Thyroid gland (tissue), 4 donors: Measurements from ENCODE around the gene TASOR2. TPM values are rescaled to one million over a fixed set of nuclear protein-coding genes. Genes with fewer than 3 reads are reported as not detected.

ENCODE experiments used
- DNase-seq, 2 donors: peaks; one replicate each; pipeline ENCODE4 v3.0.0-alpha.2; 2019
- H3K27ac ChIP-seq, 3 donors: fragments of 200-600 bp; sonication (generic); 1 replicate in 2 of 3; 2 replicates in 1 of 3; pipeline ENCODE4 v1.5.1; 2016 to 2019; ENCODE audit warnings: mild to moderate bottlenecking in 1 of 3, moderate library complexity in 1 of 3
- H3K27me3 ChIP-seq: fragments of 200-600 bp; sonication (generic); one replicate; pipeline ENCODE4 v1.5.1; 2019
- H3K36me3 ChIP-seq, 2 donors: fragments of 200-600 bp; sonication (generic); one replicate each; pipeline ENCODE4 v1.5.1; 2016 to 2019
- H3K4me1 ChIP-seq, 2 donors: fragments of 200-600 bp; sonication (generic); one replicate each; pipeline ENCODE4 v1.5.1; 2017 to 2019
- H3K4me3 ChIP-seq, 3 donors: fragments of 200-600 bp; sonication (generic); replicated peaks in 1 of 3; 1 replicate in 2 of 3; 2 replicates in 1 of 3; pipeline ENCODE4 v1.5.1; 2016; ENCODE audit warnings: mild to moderate bottlenecking in 1 of 3
- H3K9me3 ChIP-seq: fragments of 200-600 bp; sonication (generic); one replicate; pipeline ENCODE4 v1.5.1; 2017
- POLR2A ChIP-seq, 2 donors: fragments of 450-650 bp; IDR thresholded peaks; one replicate each; pipeline ENCODE4 v1.6.1; 2017; ENCODE audit warnings: antibody characterized with exemption in 2 of 2, mild to moderate bottlenecking in 2 of 2, moderate library complexity in 1 of 2
- WGBS, 2 donors: methylation state at CpG; one replicate each; pipeline ENCODE4 v1.1.5; 2017; 5-methylcytosine and 5-hydroxymethylcytosine counted together
- intact Hi-C: fragments of 100-400 bp; cut with DNase I; formaldehyde crosslinking; loops from one replicate; pipeline ENCODE4 v1.15.1; 2023
- total RNA-seq, 4 donors: library from RNA; depleted of rRNA; stranded (reverse); fragments of >200 nt; gene quantifications; one replicate each; pipeline ENCODE4 v1.2.3, GENCODE V29; 2016
- TF ChIP-seq, protein P1 (sequence below), 6 experiments: fragments of 200-600 bp in 3 of 6; fragments of 450-650 bp in 3 of 6; sonication (generic) in 3 of 6; IDR thresholded peaks; one replicate each; pipeline ENCODE4 v1.5.1; 2016 to 2019; ENCODE audit warnings: antibody characterized with exemption in 6 of 6, mild to moderate bottlenecking in 2 of 6, inconsistent platforms in 1 of 6, moderate library complexity in 1 of 6

The TASOR2 gene
- total RNA-seq, 4 donors from 2014 or later = 73.2 to 132 (median 96.3) TPM

DNA sequence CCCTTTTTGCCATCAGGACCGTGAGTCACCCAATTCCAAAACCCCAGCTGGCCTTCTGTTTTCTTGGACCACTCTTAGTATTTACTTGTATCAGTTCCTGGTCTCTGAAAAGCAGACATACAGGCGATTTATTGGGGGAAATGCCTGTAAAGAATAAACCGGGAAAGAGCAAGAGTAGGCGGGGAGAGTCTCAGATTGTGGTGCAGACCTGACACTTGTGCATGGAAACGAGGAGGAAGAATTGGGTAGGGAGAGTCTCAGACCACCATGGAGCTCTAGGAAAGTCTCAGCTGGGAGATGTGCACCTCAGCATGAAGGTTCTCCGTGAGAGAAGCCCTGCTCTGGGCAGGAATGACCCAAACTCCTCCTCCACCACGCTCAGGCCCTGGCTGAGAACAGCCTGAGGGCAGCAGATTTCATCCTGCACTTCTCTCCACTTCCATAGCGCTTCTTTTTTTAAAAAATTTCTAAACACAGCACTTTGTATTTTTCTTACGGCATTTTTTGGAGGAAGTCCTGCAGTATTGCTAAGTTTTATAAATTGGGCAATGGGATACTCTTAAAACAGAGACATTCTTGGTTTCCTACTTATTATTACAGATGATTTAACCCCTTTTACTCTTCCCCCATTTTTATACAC lies 6.1 kb upstream of the TASOR2 start:
- WGBS, 2 donors = 76 to 77% methylated on average over 9 of the region's 9 CpGs
- no peak overlapping the region for H3K4me3 ChIP-seq
- no peak for TF ChIP-seq POLR2A (IDR thresholded peaks at IDR 0.05)
- TF ChIP-seq, protein P1, sequence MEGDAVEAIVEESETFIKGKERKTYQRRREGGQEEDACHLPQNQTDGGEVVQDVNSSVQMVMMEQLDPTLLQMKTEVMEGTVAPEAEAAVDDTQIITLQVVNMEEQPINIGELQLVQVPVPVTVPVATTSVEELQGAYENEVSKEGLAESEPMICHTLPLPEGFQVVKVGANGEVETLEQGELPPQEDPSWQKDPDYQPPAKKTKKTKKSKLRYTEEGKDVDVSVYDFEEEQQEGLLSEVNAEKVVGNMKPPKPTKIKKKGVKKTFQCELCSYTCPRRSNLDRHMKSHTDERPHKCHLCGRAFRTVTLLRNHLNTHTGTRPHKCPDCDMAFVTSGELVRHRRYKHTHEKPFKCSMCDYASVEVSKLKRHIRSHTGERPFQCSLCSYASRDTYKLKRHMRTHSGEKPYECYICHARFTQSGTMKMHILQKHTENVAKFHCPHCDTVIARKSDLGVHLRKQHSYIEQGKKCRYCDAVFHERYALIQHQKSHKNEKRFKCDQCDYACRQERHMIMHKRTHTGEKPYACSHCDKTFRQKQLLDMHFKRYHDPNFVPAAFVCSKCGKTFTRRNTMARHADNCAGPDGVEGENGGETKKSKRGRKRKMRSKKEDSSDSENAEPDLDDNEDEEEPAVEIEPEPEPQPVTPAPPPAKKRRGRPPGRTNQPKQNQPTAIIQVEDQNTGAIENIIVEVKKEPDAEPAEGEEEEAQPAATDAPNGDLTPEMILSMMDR (IDR thresholded peaks at IDR 0.05) = no peak
- no peaks in the 10 kb centered on the region for H3K4me1 ChIP-seq
- no peak for DNase-seq
- H3K9me3 ChIP-seq = no peaks in the 10 kb centered on the region
- no peak overlapping the region for H3K27ac ChIP-seq
- H3K27me3 ChIP-seq = no peaks in the 10 kb centered on the region
- intact Hi-C loops = no loop called here
- H3K36me3 ChIP-seq = no peaks in the 10 kb centered on the region

DNA sequence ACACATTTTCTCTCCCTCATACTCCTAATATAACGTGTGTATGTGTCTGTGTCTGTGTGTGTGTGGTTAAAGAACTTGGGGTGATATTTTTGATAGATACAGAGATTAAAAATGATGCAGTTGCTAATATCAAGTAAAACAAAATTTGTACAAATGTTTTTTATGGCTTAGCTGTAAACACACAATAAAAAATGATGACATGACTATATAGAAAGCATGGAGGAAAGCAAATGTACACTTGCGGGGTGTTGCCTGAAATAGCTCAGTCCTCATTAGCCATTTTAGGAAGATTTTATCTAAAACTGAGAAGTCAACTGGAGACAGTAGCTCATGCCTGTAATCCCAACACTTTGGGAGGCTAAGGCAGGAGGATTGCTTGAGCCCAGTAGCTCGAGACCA lies 5.6 kb upstream of the TASOR2 start:
- H3K4me3 ChIP-seq = no peak overlapping the region
- no peaks in the 10 kb centered on the region for H3K9me3 ChIP-seq
- H3K36me3 ChIP-seq = no peaks in the 10 kb centered on the region
- TF ChIP-seq POLR2A (IDR thresholded peaks at IDR 0.05) = no peak
- TF ChIP-seq, protein P1 (IDR thresholded peaks at IDR 0.05) = no peak
- no peak overlapping the region for H3K27ac ChIP-seq
- WGBS, 2 donors = 78 to 87% methylated on average over 3 of the region's 3 CpGs
- no peak for DNase-seq
- H3K27me3 ChIP-seq = no peaks in the 10 kb centered on the region
- H3K4me1 ChIP-seq = peaks cover 0 to 2% of the 10 kb centered on the region in 2 donors
- intact Hi-C loops = no loop called here

GRCh38 chr10:5679606-5680005 lies 5.0 kb upstream of the TASOR2 start:
- Histone ChIP-seq H3K36me3 (no peaks in the 10 kb centered on the region), H3K27me3 (no peaks in the 10 kb centered on the region), H3K9me3 (no peaks in the 10 kb centered on the region), H3K4me3 (no peak overlapping the region), H3K4me1 (peaks cover 0 to 4% of the 10 kb centered on the region in 2 donors), H3K27ac (no peak overlapping the region)
- 77 to 85% methylated on average over 2 of the region's 2 CpGs for WGBS, 2 donors
- no peak for DNase-seq
- intact Hi-C loops = loop anchor here (10.0 kb wide), 1 partner anchor 135 kb away; the partner anchor contains the start of gene GDI2
- TF ChIP-seq POLR2A (IDR thresholded peaks at IDR 0.05) = no peak
- TF ChIP-seq, protein P1 (IDR thresholded peaks at IDR 0.05) = no peak

DNA sequence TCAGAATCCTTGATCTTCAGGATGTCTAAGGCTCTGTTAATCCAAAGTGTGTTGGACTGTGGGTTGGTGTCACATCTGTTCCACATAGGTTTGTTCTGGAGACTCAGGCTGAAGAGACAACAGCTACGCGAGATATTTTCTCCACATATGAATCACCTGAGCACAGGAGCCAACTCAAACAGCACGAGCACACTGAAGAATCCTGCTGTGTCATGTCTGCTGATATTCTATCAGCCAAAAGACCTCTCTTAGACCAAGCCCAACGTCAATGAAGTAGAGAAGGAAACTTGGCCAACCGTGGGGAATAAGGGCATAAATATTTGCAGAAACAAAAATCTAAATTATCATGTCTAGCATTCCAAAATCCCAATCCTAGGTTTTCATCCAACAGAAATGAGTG lies 2.7 kb upstream of the TASOR2 start:
- Histone ChIP-seq H3K9me3 (no peaks in the 10 kb centered on the region), H3K27me3 (no peaks in the 10 kb centered on the region), H3K4me3 (no peak overlapping the region), H3K27ac (no peak overlapping the region), H3K4me1 (peaks cover 4 to 14% of the 10 kb centered on the region in 2 donors), H3K36me3 (no peaks in the 10 kb centered on the region)
- no peak for DNase-seq
- TF ChIP-seq, protein P1 (IDR thresholded peaks at IDR 0.05) = no peak
- TF ChIP-seq POLR2A (IDR thresholded peaks at IDR 0.05) = no peak
- 80 to 87% methylated on average over 5 of the region's 5 CpGs for WGBS, 2 donors
- intact Hi-C loops = loop anchor here (10.0 kb wide), 1 partner anchor 133 kb away; the partner anchor contains the start of gene GDI2

DNA sequence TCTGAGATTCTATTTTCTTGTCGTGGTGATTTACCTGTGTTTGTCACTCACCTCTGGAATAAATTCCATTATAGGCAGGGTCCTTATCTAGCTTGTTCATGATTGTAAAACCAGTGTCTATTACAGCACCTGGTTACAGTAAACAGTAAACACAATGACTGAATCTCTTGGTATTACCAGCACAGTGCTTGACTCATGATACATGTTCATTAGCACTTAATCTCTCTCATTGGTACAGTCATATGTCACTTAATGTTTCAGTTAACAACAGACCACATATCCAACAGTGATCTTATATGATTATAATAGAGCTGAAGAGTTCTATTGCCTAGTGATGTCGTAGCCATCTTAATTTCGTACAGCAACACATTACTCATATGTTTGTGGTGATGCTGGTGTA lies 1.6 kb upstream of the TASOR2 start:
- WGBS, 2 donors = 81 to 84% methylated on average over 3 of the region's 3 CpGs
- Histone ChIP-seq H3K4me3 (no peak overlapping the region), H3K27me3 (no peaks in the 10 kb centered on the region), H3K9me3 (no peaks in the 10 kb centered on the region), H3K4me1 (peaks cover 4 to 14% of the 10 kb centered on the region in 2 donors), H3K27ac (no peak overlapping the region), H3K36me3 (no peaks in the 10 kb centered on the region)
- DNase-seq = no peak
- no peak for TF ChIP-seq POLR2A (IDR thresholded peaks at IDR 0.05)
- TF ChIP-seq, protein P1 (IDR thresholded peaks at IDR 0.05) = no peak
- intact Hi-C loops = loop anchor here (10.0 kb wide), 1 partner anchor 132 kb away; the partner anchor contains the start of gene GDI2
